Vagina (tissue), 2 donors: Measurements from ENCODE around the gene ECE1. TPM values are rescaled to one million over a fixed set of nuclear protein-coding genes. Genes with fewer than 3 reads are reported as not detected.

Experiments
- DNase-seq, 2 donors: peaks; one replicate each; pipeline ENCODE4 v3.0.0-alpha.2; 2017; ENCODE audit errors: extremely low spot score in 2 of 2
- H3K27ac ChIP-seq: fragments of 200-600 bp; sonication (generic); one replicate; pipeline ENCODE4 v1.5.1; 2019
- H3K27me3 ChIP-seq: fragments of 200-600 bp; sonication (generic); one replicate; pipeline ENCODE4 v1.5.1; 2019
- H3K36me3 ChIP-seq, 2 donors: fragments of 200-600 bp; sonication (generic); one replicate each; pipeline ENCODE4 v1.5.1; 2017 to 2019
- H3K4me1 ChIP-seq: fragments of 200-600 bp; sonication (generic); one replicate; pipeline ENCODE4 v1.5.1; 2019
- H3K4me3 ChIP-seq, 2 donors: fragments of 200-600 bp; sonication (generic); 1 replicate in 1 of 2; 2 replicates in 1 of 2; pipeline ENCODE4 v1.5.1; 2016 to 2019
- H3K9me3 ChIP-seq: fragments of 200-600 bp; sonication (generic); one replicate; pipeline ENCODE4 v1.5.1; 2019
- CTCF ChIP-seq, 3 experiments: fragments of 450-650 bp in 2 of 3; fragments of 200-600 bp in 1 of 3; sonication (generic) in 1 of 3; IDR thresholded peaks; one replicate each; pipeline ENCODE4 v1.5.1; 2017 to 2019; ENCODE audit warnings: antibody characterized with exemption in 3 of 3, mild to moderate bottlenecking in 2 of 3, moderate library complexity in 2 of 3
- POLR2A ChIP-seq, 2 donors: fragments of 450-650 bp; IDR thresholded peaks; one replicate each; pipeline ENCODE4 v1.6.1; 2017; ENCODE audit warnings: antibody characterized with exemption in 2 of 2, mild to moderate bottlenecking in 2 of 2, moderate library complexity in 2 of 2
- POLR2AphosphoS5 ChIP-seq, 2 donors: sonication (generic); formaldehyde crosslinking; IDR thresholded peaks; one replicate each; pipeline ENCODE4 v1.9.0; 2017; ENCODE audit warnings: antibody characterized with exemption in 2 of 2, mild to moderate bottlenecking in 2 of 2, low read depth in 1 of 2; ENCODE audit not compliant: insufficient read depth in 1 of 2
- intact Hi-C: fragments of 100-400 bp; cut with DNase I; formaldehyde crosslinking; loops from one replicate; pipeline ENCODE4 v1.15.1; 2023
- total RNA-seq: library from RNA; depleted of rRNA; stranded (reverse); fragments of >200 nt; gene quantifications from one replicate; pipeline ENCODE4 v1.2.3, GENCODE V29; 2016

The ECE1 gene
- total RNA-seq, 1 donor from 2014 or later = 93.8 TPM

DNA sequence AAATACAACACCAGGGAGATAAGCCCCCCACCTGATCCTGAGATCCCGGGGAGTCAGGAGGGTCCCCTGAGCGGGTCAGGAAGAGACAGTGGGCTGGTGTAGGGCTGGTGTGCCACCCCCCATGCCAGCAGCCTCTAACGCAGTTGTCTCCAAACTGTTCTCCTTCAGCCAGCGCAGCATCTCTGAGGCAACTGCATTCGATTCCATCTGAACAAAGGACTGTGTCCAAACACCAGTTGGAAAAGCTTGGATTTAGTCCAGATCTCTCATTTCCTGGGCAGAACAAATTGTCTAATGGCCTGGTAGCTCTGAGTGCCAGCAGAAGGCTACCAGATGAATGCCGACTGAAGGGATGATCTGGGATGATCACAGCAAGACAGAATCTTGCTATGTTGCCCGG, 69.4 kb downstream of the ECE1 start:
- TF ChIP-seq CTCF (IDR thresholded peaks at IDR 0.05) (no peak), POLR2A (IDR thresholded peaks at IDR 0.05) (no peak), POLR2AphosphoS5 (IDR thresholded peaks at IDR 0.05; ENCODE audit: insufficient read depth in 1 of 2, low read depth in 1 of 2) (no peak)
- Histone ChIP-seq H3K36me3 (peaks cover 0 to 73% of the 10 kb centered on the region in 2 donors), H3K4me3 (no peak overlapping the region), H3K27me3 (no peaks in the 10 kb centered on the region), H3K4me1 (no peaks in the 10 kb centered on the region), H3K27ac (no peak overlapping the region), H3K9me3 (no peaks in the 10 kb centered on the region)
- no peak for DNase-seq
- intact Hi-C loops = no loop called here

DNA sequence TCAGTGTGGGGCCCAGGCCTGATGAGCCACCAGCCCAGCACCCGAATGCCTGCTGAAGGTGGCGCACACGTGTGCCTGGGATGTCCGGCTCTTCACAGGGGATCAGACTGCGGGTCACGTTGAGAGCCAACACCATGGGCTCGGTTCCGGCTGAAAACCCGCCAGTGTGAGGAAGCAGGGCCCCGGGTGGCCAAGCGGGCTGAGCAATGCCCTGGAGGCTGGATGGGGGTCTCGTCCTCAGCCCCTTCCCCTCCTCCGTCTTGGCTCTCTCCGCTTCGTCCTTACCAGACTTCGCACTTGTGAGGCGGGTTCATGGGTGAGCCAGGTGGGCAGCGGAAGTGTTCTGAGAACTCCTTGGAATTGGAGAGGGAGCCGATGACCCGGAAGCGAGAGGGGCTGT, 70.6 kb downstream of the ECE1 start:
- H3K27me3 ChIP-seq = no peaks in the 10 kb centered on the region
- peaks cover 0 to 61% of the 10 kb centered on the region in 2 donors for H3K36me3 ChIP-seq
- H3K9me3 ChIP-seq = no peaks in the 10 kb centered on the region
- no peaks in the 10 kb centered on the region for H3K4me1 ChIP-seq
- TF ChIP-seq CTCF (IDR thresholded peaks at IDR 0.05) (no peak), POLR2AphosphoS5 (IDR thresholded peaks at IDR 0.05; ENCODE audit: insufficient read depth in 1 of 2, low read depth in 1 of 2) (no peak), POLR2A (IDR thresholded peaks at IDR 0.05) (no peak)
- no peak for DNase-seq
- H3K4me3 ChIP-seq = no peak overlapping the region
- no peak overlapping the region for H3K27ac ChIP-seq
- intact Hi-C loops = no loop called here

DNA sequence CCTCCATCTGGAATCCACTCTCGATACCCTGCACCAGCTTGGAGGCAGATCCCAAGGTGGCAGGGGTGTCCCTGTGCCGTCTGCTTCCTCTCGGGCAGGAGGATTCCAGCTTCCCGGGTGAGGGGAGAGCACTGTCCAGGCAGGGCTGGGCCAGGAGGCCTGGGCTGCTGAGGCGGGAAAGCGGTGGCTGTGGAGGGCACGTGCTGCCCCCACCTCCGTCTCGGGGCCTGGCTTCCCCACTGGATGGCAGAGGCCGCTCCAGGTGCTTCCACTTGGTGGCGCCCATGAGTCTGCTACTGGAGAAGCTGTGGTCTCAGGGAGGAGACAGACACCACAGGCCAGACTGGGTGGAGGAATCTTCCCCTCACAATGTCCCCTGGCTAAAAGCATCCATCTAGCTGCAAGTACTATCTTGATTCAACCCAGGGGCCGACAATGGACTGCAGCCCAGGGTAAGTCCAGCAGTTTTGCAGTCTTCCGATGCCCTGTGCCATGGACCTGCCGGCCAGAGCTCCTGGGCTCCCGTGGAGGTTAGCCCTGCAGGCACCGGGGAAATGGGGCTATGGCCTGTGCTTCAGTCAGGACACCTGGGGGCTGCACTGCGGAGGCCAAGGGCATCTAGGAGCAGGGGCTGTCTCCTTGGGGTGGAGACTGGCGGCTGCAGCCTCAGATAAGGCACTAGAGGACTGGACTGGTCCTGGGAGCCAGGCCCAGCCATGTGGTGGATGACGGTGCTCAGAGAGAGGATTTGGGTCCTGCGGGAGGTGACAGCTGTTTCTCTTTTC, 72.3 kb downstream of the ECE1 start:
- H3K4me3 ChIP-seq = no peak overlapping the region
- no peaks in the 10 kb centered on the region for H3K9me3 ChIP-seq
- H3K4me1 ChIP-seq = no peaks in the 10 kb centered on the region
- DNase-seq = no peak
- no peaks in the 10 kb centered on the region for H3K27me3 ChIP-seq
- no peak overlapping the region for H3K27ac ChIP-seq
- intact Hi-C loops = no loop called here
- peaks cover 0 to 47% of the 10 kb centered on the region in 2 donors for H3K36me3 ChIP-seq
- peak in 1 of 2 donors; percentile 12 for TF ChIP-seq POLR2AphosphoS5 (IDR thresholded peaks at IDR 0.05; ENCODE audit: insufficient read depth in 1 of 2, low read depth in 1 of 2)
- no peak for TF ChIP-seq CTCF (IDR thresholded peaks at IDR 0.05)
- TF ChIP-seq POLR2A (IDR thresholded peaks at IDR 0.05) = no peak

GRCh38 chr1:21216835-21217811, 73.1 kb downstream of the ECE1 start:
- TF ChIP-seq POLR2A (IDR thresholded peaks at IDR 0.05) (no peak), CTCF (IDR thresholded peaks at IDR 0.05) (peak; percentile 19 to 42 (median 29))
- intact Hi-C loops = no loop called here
- H3K4me1 ChIP-seq = no peaks in the 10 kb centered on the region
- DNase-seq = no peak
- H3K4me3 ChIP-seq = no peak overlapping the region
- H3K27ac ChIP-seq = no peak overlapping the region
- H3K36me3 ChIP-seq = peaks cover 0 to 38% of the 10 kb centered on the region in 2 donors
- H3K9me3 ChIP-seq = no peaks in the 10 kb centered on the region
- H3K27me3 ChIP-seq = no peaks in the 10 kb centered on the region
